IMR-90 (cell line): ENCODE results near the gene STIM1. TPM values are rescaled to one million over a fixed set of nuclear protein-coding genes. Genes with fewer than 3 reads are reported as not detected.

ENCODE experiments used
- ATAC-seq: fragments of 200-7000 bp; cut with Tn5 transposase; 2 replicates; pipeline ENCODE4 v1.9.1; 2020; ENCODE audit warnings: low read depth, mild to moderate bottlenecking, moderate library complexity
- BruUV-seq: library from RNA; stranded (reverse); fragments of 400-500 nt; replicated peaks from 2 replicates; lab custom pipeline; 2021; lab: Mats Ljungman, UMichigan
- CTCF ChIA-PET: fragments of 300-600 bp; formaldehyde crosslinking; extraction: SDS; loops from one replicate; lab custom pipeline; 2021; ENCODE audit warnings: antibody characterized with exemption; lab: Yijun Ruan, JAX
- POLR2A ChIA-PET: fragments of 300-600 bp; sonication (Branson Sonifier 250); formaldehyde crosslinking; loops from one replicate; lab custom pipeline; 2022; ENCODE audit warnings: antibody characterized with exemption; ENCODE audit not compliant: unreplicated experiment; lab: Charles Lee
- DNase-seq: peaks from one replicate; pipeline ENCODE4 v3.0.0; 2013
- H2AFZ ChIP-seq: replicated peaks from 2 replicates; pipeline ENCODE3; 2013; ENCODE audit warnings: low read length, mild to moderate bottlenecking; ENCODE audit not compliant: poor library complexity
- H2AK5ac ChIP-seq: 2 replicates; pipeline ENCODE4 v1.6.1; 2013; ENCODE audit warnings: low read depth, low read length, inconsistent platforms
- H2AK9ac ChIP-seq: replicated peaks from 2 replicates; pipeline ENCODE3; 2013; ENCODE audit warnings: mild to moderate bottlenecking, low read depth, low read length, moderate library complexity; ENCODE audit not compliant: poor library complexity
- H2BK120ac ChIP-seq: 2 replicates; pipeline ENCODE4 v1.6.1; 2013; ENCODE audit warnings: low read depth, low read length, inconsistent platforms
- H2BK15ac ChIP-seq: 3 replicates; pipeline ENCODE4 v1.6.1; 2013; ENCODE audit warnings: low read depth, low read length, inconsistent platforms
- H2BK20ac ChIP-seq: 2 replicates; pipeline ENCODE4 v1.6.1; 2013; ENCODE audit warnings: low read depth, mild to moderate bottlenecking, inconsistent platforms, low read length, moderate library complexity
- H2BK5ac ChIP-seq: 2 replicates; pipeline ENCODE4 v1.6.1; 2013; ENCODE audit warnings: mild to moderate bottlenecking, low read depth, low read length, inconsistent platforms; ENCODE audit not compliant: poor library complexity, severe bottlenecking
- H3K14ac ChIP-seq: replicated peaks from 2 replicates; pipeline ENCODE4 v1.6.1; 2013; ENCODE audit warnings: low read depth, low read length, inconsistent platforms
- H3K18ac ChIP-seq: 2 replicates; pipeline ENCODE4 v1.6.1; 2013; ENCODE audit warnings: low read depth, low read length, control low read depth
- H3K23ac ChIP-seq: 2 replicates; pipeline ENCODE4 v1.6.1; 2013; ENCODE audit warnings: low read depth, low read length, inconsistent platforms
- H3K27ac ChIP-seq: 2 replicates; pipeline ENCODE4 v1.5.1; 2013; ENCODE audit warnings: mild to moderate bottlenecking, control low read depth, low read length; ENCODE audit not compliant: insufficient read depth
- H3K27me3 ChIP-seq: 2 replicates; pipeline ENCODE4 v1.6.1; 2013; ENCODE audit warnings: low read length; ENCODE audit not compliant: control insufficient read depth, insufficient read depth
- H3K36me3 ChIP-seq: 2 replicates; pipeline ENCODE4 v1.6.1; 2013; ENCODE audit warnings: low read length, mixed read lengths; ENCODE audit not compliant: control insufficient read depth, insufficient read depth
- H3K4ac ChIP-seq: 2 replicates; pipeline ENCODE4 v1.6.1; 2013; ENCODE audit warnings: low read depth, low read length, inconsistent platforms
- H3K4me1 ChIP-seq: 2 replicates; pipeline ENCODE4 v1.6.1; 2013; ENCODE audit warnings: low read length, mixed read lengths; ENCODE audit not compliant: control insufficient read depth, insufficient read depth
- H3K4me2 ChIP-seq: 2 replicates; pipeline ENCODE4 v1.6.1; 2013; ENCODE audit warnings: low read depth, mild to moderate bottlenecking, control low read depth, low read length, moderate library complexity
- H3K4me3 ChIP-seq: 2 replicates; pipeline ENCODE4 v1.5.1; 2013; ENCODE audit warnings: low read depth, mild to moderate bottlenecking, control low read depth, low read length, moderate library complexity; ENCODE audit not compliant: insufficient read depth
- H3K56ac ChIP-seq: 2 replicates; pipeline ENCODE4 v1.6.1; 2013; ENCODE audit warnings: low read length, inconsistent platforms; ENCODE audit not compliant: insufficient read depth; ENCODE audit errors: extremely low read depth
- H3K79me1 ChIP-seq, 2 experiments: 2 replicates each; pipeline ENCODE4 v1.6.1; 2013; ENCODE audit warnings: low read length in 2 of 2, inconsistent platforms in 1 of 2, low read depth in 1 of 2
- H3K9ac ChIP-seq: 2 replicates; pipeline ENCODE4 v1.6.1; 2013; ENCODE audit warnings: low read depth, low read length, control low read depth
- H3K9me1 ChIP-seq: 2 replicates; pipeline ENCODE4 v1.6.1; 2013; ENCODE audit warnings: low read length, inconsistent platforms; ENCODE audit not compliant: insufficient read depth
- H3K9me3 ChIP-seq: 2 replicates; pipeline ENCODE4 v1.6.1; 2013; ENCODE audit warnings: low read length; ENCODE audit not compliant: control insufficient read depth, insufficient read depth
- H4K20me1 ChIP-seq: 2 replicates; pipeline ENCODE4 v1.6.1; 2013; ENCODE audit warnings: low read length, inconsistent platforms; ENCODE audit not compliant: insufficient read depth
- H4K5ac ChIP-seq: 2 replicates; pipeline ENCODE4 v1.6.1; 2013; ENCODE audit warnings: mild to moderate bottlenecking, low read depth, low read length, control low read depth
- H4K8ac ChIP-seq, 2 experiments: 2 replicates each; pipeline ENCODE4 v1.6.1; 2013; ENCODE audit warnings: low read depth in 2 of 2, low read length in 2 of 2, control low read depth in 1 of 2, inconsistent platforms in 1 of 2
- H4K91ac ChIP-seq: 2 replicates; pipeline ENCODE4 v1.6.1; 2013; ENCODE audit warnings: low read depth, low read length, inconsistent platforms; ENCODE audit not compliant: insufficient read depth
- BHLHE40 ChIP-seq: fragments of 150-350 bp; IDR thresholded peaks from 2 replicates; pipeline ENCODE4 v1.6.1; 2016; ENCODE audit warnings: mild to moderate bottlenecking, low read depth, low read length
- CHD1 ChIP-seq: IDR thresholded peaks from 2 replicates; pipeline ENCODE4 v1.6.1; 2012; ENCODE audit warnings: low read depth, low read length, improper control_type of control experiment
- FOS ChIP-seq: fragments of 150-350 bp; IDR thresholded peaks from 2 replicates; pipeline ENCODE4 v1.6.1; 2016; ENCODE audit warnings: low read depth, low read length
- MAFK ChIP-seq: IDR thresholded peaks from 2 replicates; pipeline ENCODE4 v1.6.1; 2012; ENCODE audit warnings: low read depth, low read length, improper control_type of control experiment
- MXI1 ChIP-seq: IDR thresholded peaks from 2 replicates; pipeline ENCODE4 v1.6.1; 2012; ENCODE audit warnings: low read depth, mild to moderate bottlenecking, low read length, moderate library complexity, borderline replicate concordance
- NFE2L2 ChIP-seq: fragments of 150-350 bp; IDR thresholded peaks from 2 replicates; pipeline ENCODE4 v1.6.1; 2016; ENCODE audit warnings: low read depth, mild to moderate bottlenecking, low read length
- POLR2A ChIP-seq: IDR thresholded peaks from 2 replicates; pipeline ENCODE4 v1.6.1; 2012; ENCODE audit warnings: mild to moderate bottlenecking, low read depth, low read length
- RCOR1 ChIP-seq: IDR thresholded peaks from 2 replicates; pipeline ENCODE4 v1.6.1; 2012; ENCODE audit warnings: mild to moderate bottlenecking, low read length, improper control_type of control experiment; ENCODE audit not compliant: insufficient replicate concordance
- SMC3 ChIP-seq: fragments of 150-350 bp; IDR thresholded peaks from 2 replicates; pipeline ENCODE4 v1.6.1; 2016; ENCODE audit warnings: low read depth, mild to moderate bottlenecking, antibody characterized with exemption, low read length, moderate library complexity
- WGBS, 2 experiments: methylation state at CpG; one replicate each; pipeline versions ENCODE4 v1.1.5 to v1.1.7; 2013; ENCODE audit warnings: missing lambda C conversion rate in 2 of 2; ENCODE audit not compliant: insufficient read length in 1 of 2; ENCODE audit errors: extremely low coverage in 2 of 2; 5-methylcytosine and 5-hydroxymethylcytosine counted together
- dilution Hi-C: fragments of 300-500 bp; cut with HindIII; formaldehyde crosslinking; loops from one replicate; pipeline ENCODE4 v1.14.3; 2018; ENCODE audit warnings: low sequenced_read_pairs; ENCODE audit not compliant: unreplicated experiment
- in situ Hi-C: fragments of 300-500 bp; cut with MboI; formaldehyde crosslinking; loops from 3 replicates; pipeline ENCODE4 v1.14.3; 2019; ENCODE audit warnings: low sequenced_read_pairs, inconsistent platforms, mixed read lengths
- intact Hi-C: fragments of 100-400 bp; cut with micrococcal nuclease; formaldehyde crosslinking; loops from 2 replicates; pipeline ENCODE4 v1.10.0; 2022
- polyA plus RNA-seq, 3 experiments: library from polyadenylated mRNA; depleted of rRNA; stranded (reverse); fragments of >200 nt; gene quantifications; 2 replicates each; pipeline ENCODE4 v1.2.3, GENCODE V29; 2012; ENCODE audit warnings: low replicate concordance in 1 of 3
- total RNA-seq: library from RNA; depleted of rRNA; stranded (reverse); fragments of >200 nt; gene quantifications from 2 replicates; pipeline ENCODE4 v1.2.3, GENCODE V29; 2012
- TF ChIP-seq, protein P1 (sequence below): conservative IDR thresholded peaks from 2 replicates; pipeline ENCODE4 v1.5.1; 2012; ENCODE audit warnings: mild to moderate bottlenecking, low read depth, low read length, improper control_type of control experiment

Gene STIM1
- total and polyA plus RNA-seq, 2 of the 4 experiments (the other 2 are of a cell fraction), result 17.9 to 23.0 TPM

DNA sequence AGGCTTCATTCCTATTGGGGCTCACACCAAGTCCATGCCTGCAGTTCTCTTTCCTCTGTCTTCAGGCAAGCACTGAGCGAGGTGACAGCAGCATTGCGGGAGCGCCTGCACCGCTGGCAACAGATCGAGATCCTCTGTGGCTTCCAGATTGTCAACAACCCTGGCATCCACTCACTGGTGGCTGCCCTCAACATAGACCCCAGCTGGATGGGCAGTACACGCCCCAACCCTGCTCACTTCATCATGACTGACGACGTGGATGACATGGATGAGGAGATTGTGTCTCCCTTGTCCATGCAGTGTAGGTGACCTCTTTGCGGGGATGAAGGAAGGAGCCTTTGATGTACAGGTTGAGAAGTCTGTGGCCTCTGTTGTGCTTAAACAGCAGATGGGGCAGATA is 227.7 kb downstream of the STIM1 start:
- 0 out of 2 replicates have a peak, but pooled peaks cover 9% of the 10 kb centered on the region for H3K9me1 ChIP-seq
- DNase-seq (no peak), ATAC-seq (no peak)
- no peak overlapping the region for H4K8ac ChIP-seq
- no peaks in the 10 kb centered on the region for H3K79me1 ChIP-seq
- H4K5ac ChIP-seq, result no peak overlapping the region
- ChIA-PET POLR2A (no interaction called here), CTCF (no interaction called here)
- BruUV-seq, result no TSS peak
- no peaks in the 10 kb centered on the region for H3K9me3 ChIP-seq
- H3K56ac ChIP-seq, result no peak overlapping the region
- H4K91ac ChIP-seq, result no peak overlapping the region
- H3K23ac ChIP-seq, result no peak overlapping the region
- H3K4me1 ChIP-seq, result peaks cover 3% of the 10 kb centered on the region; the same call in 1 of the 2 replicates
- no peak overlapping the region for H3K4me2 ChIP-seq
- H3K4ac ChIP-seq, result no peak overlapping the region
- no peak overlapping the region for H2AK5ac ChIP-seq
- no peak overlapping the region for H2BK15ac ChIP-seq
- H3K4me3 ChIP-seq, result no peak overlapping the region
- no peak overlapping the region for H2AK9ac ChIP-seq
- H3K14ac ChIP-seq, result no peak overlapping the region
- dilution Hi-C loops (no loop called here), intact Hi-C loops (no loop called here), in situ Hi-C loops (no loop called here)
- H2BK120ac ChIP-seq, result no peak overlapping the region
- H3K27ac ChIP-seq, result no peak overlapping the region
- H4K20me1 ChIP-seq, result no peaks in the 10 kb centered on the region
- WGBS, 2 experiments, result 83% methylated on average over 1 of the region's 9 CpGs; no CpG with 5 or more reads in 1 of the 2 experiments
- no peak overlapping the region for H2BK20ac ChIP-seq
- no peak for TF ChIP-seq POLR2A
- TF ChIP-seq MXI1, result no peak
- no peak for TF ChIP-seq MAFK
- no peak for TF ChIP-seq BHLHE40
- TF ChIP-seq NFE2L2, result no peak
- no peak for TF ChIP-seq CHD1
- TF ChIP-seq RCOR1, result no peak
- TF ChIP-seq, protein P1, sequence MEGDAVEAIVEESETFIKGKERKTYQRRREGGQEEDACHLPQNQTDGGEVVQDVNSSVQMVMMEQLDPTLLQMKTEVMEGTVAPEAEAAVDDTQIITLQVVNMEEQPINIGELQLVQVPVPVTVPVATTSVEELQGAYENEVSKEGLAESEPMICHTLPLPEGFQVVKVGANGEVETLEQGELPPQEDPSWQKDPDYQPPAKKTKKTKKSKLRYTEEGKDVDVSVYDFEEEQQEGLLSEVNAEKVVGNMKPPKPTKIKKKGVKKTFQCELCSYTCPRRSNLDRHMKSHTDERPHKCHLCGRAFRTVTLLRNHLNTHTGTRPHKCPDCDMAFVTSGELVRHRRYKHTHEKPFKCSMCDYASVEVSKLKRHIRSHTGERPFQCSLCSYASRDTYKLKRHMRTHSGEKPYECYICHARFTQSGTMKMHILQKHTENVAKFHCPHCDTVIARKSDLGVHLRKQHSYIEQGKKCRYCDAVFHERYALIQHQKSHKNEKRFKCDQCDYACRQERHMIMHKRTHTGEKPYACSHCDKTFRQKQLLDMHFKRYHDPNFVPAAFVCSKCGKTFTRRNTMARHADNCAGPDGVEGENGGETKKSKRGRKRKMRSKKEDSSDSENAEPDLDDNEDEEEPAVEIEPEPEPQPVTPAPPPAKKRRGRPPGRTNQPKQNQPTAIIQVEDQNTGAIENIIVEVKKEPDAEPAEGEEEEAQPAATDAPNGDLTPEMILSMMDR, result no peak
- no peak for TF ChIP-seq SMC3
- TF ChIP-seq FOS, result no peak
- H3K18ac ChIP-seq, result no peak overlapping the region
- no peak overlapping the region for H2AFZ ChIP-seq
- H2BK5ac ChIP-seq, result no peak overlapping the region
- H3K27me3 ChIP-seq, result no peaks in the 10 kb centered on the region
- no peak overlapping the region for H3K9ac ChIP-seq
- H3K36me3 ChIP-seq, result peaks cover 15% of the 10 kb centered on the region
